Activated effector memory CD4-positive, alpha-beta T cell treated with Interleukin-2 at 50 U/mL for 16 hours (primary cell): ENCODE measurements around the gene SORCS1.

ENCODE experiments used
- DNase-seq: peaks from one replicate; pipeline ENCODE4 v3.0.0-alpha.2; 2020

The SORCS1 gene

DNA sequence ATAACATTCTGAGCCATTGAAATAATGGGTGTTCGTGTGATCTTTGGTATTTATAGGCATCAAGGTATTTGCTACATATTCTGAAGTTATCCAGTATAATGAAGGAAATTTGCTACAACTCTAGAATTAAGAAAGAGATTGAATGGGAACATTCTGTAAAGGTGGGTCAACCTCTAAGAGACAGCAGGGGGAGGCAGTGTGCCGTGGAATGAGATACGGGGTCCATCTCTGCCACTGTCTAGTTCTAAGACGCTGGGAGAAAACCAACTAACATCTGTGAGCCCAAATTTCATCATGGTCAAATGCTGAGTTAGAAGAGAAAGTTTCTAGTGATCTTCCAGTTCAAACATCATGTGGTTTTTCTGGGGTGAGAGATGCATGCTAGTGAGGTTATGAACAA, 368.9 kb downstream of the SORCS1 start:
- no peak for DNase-seq

DNA sequence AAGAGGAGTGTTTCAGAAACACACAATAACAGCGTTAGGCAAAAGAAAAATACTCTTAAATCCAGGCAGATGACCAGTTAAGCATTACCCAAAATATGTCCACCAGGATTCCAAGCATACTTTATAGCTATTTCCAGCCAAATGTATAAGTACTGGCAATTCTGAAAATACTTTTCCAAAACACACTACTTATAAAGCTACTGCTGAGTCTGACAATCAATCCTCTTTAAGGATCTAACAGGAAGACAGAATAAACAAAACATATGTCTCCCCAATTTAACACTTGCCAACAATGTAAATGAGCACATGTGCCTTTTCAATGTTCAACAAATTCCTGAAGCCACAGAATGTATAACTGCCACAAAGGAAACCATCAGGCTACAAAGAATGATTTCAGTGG, 370.9 kb downstream of the SORCS1 start:
- no peak for DNase-seq

DNA sequence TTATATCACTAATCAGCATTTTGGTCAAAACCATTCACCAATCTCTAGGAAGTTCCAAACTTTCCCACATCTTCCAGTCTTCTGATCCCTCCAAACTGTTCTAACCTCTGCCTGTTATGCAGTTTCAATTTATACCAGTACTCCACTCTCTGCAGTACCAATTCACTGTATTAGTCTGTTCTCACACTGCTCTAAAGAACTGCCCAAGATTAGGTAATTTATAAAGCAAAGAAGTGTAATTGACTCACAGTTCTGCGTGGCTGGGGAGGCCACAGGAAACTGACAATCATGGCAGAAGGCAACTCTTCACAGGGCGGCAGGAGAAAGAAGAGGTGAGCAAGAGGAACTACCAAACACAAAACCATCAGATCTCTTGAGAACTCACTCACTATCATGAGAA, 374.9 kb downstream of the SORCS1 start:
- DNase-seq: no peak

DNA sequence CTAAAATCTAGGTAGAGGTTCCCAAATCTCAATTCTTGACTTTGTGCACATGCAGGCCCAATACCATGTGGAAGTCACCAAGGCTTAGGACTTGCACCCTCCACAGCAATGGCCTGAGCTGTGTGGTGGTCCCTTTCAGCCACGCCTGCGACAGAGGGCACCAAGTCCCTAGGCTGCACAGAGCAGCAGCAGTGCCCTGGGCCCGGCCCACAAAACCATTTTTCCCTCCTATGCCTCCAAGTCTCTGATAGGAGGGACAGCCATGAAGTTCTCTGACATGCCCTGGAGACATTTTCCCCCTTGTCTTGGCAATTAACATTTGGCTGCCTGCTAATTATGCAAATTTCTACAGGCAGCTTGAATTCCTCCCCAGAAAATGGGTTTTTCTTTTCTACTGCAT, 375.5 kb downstream of the SORCS1 start:
- DNase-seq: no peak

DNA sequence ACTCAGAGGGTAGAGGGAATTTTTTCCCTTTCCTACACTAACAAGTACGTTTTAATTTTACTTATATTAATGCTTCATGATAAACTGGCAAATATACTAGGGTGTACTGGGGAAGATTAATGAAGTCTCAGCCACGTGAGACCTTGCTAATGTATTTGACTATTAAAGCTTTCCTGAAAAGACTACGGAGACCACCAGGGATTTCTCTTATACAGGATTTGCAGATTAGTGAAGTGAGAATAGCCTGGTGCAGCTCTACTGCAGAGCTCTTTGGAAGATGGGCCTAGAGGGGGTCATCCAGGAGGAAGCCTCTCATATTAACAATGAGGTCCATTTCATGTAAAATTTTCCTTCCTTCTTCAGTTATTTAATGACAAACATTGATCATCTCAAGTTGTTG, 379.0 kb downstream of the SORCS1 start:
- no peak for DNase-seq

DNA sequence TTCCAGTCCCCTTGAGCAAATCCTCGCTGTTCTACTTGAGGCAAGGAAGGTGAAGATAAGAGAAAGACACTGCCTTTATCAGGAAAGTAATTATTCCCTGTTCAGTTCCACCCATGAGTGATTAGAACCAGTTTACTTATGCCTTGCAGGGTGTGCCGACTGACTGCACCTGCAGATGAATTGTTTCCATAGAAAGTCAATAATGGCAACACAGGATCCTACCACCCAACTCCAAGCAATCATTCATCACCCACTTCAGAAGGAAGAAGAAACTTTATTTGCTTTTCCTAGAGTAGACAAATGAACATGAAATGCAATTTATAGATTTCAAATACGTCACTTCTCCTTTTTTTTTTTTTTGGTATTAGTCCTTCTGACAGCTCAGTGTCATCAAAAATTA, 383.9 kb downstream of the SORCS1 start:
- DNase-seq: no peak

DNA sequence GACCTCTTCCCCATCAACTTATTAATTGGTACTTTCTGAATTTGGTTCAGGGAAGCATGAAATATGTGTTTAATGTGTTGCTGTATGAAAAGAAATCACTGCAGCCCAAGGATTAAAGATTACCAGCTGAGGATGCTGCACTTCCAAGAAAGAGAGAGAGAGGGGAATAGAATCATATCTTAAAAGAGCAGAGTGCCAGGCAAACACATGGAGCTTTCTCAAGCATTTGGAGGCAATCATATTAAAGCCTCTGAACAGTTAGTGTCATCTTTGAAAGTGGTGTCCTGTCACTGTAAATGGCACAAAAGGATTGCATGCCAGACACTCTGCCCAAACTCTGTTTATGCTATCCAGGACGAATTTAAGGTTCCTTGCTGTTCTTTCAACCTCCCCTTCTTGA, 386.7 kb downstream of the SORCS1 start:
- DNase-seq: no peak

DNA sequence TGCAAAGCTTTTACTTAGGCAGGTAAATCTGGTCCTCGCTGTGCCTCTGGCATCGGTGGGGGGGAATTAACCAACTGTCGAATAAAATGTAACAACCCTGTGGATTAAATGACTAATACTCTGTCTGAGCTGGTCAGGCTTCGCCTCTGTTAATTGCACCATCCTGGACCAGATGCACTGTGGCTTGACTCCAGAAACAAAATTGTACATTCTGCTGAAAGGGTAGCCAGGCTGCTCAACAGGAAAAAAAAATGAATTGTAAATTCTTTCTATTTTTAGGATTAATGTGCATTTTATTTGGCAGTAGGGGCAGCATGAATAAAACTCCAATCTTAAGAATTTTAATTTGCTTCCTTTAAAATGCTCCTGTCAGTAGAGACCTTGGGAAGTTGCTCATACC, 389.4 kb downstream of the SORCS1 start:
- no peak for DNase-seq

DNA sequence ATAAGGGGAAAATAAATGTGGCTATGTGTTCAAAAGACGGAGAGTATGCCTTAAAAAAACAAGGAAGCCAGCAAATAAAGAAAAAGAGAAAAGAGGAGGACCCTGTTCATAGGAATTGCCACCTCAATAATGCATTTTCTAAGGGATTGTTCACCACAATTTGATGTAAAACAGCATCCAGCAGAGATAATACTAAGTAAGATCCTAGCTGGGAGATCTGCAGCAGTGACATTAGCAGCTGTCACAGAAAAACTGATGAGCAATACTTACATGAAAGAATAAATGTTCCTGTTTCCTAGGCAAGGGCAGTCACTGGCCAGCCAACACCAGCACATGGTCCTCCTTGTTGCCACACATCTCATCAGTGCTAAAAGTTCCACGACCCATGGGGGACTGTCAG, 391.5 kb downstream of the SORCS1 start:
- no peak for DNase-seq

DNA sequence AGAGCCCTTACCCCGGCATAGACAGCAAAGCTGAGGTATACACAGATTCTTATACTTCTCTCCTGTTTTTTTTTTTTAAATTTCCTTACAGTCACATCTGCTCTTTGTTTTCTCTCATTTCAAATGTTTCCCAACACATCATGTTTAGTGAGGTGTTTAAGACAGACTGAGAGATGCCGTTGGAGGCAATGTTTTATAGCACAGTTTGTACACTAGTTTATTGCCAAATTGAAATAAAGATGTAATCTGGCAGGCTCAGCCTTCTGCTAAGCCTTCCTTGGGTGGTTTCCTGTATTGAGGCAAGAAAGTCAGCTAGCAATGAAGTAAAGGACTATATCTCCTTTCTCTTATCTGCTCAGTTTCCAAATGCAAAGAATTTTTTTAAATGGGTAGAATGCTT, 393.4 kb downstream of the SORCS1 start:
- no peak for DNase-seq

DNA sequence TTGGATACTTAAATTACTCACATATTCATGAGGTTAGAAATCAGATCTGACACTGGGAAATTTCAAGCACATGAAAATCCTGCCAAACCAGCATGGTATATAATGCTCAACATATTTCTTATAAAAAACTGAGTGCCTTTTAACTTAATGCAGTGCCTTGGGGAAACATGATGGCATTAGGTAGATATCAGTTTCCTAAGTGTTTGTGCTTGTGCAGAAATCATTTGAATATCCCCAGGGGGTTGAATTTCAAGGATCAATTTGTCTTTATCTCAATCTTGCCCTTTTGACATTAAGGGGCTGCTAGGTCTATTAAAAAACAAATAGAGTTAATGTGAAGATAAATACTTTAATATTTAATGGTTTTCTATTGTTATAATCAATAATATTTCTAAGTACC, 396.3 kb downstream of the SORCS1 start:
- DNase-seq: no peak

DNA sequence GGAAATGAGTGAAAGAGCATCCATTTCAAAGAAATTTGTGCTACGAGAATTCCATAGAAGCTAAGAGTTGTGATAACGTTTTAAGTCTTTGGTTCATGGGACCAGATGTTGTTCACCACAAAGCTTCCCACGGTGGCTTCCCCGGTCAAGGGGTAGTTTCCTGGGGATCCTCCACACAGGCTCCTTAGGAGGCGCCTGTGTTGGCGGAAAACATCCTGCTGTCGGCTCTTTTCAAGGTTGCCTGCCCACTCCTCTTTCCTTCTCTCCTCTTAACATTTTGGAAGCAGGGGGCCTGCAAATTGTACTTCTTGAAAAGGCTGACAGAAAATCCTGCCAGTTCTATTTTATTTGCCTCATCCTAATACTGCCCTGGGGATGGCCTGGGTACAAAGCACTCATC, 398.6 kb downstream of the SORCS1 start:
- no peak for DNase-seq

DNA sequence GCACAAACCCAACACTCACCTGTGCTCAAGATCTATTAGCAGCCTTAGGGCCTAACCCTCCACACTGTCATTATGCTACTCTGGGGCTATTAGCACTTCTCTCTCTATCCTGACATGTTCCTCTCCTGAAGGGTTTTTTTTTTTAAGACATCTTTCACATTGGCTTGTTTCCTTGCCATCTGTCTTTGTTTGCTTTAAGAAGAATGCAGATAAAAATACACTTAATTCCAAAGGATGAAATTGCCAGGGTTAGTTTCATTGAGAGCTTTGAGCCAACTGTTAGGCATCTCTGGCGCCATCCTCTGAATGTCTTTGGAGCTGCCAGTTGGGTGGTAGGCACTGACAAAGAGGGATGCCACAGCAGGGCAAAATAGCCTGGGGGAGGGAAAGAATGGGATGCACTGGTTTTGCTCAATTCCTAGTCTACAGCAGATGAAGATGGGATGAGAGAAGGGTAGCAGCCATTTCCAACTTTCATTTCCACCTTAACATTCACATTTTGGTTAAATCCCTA, 399.2 kb downstream of the SORCS1 start:
- no peak for DNase-seq

DNA sequence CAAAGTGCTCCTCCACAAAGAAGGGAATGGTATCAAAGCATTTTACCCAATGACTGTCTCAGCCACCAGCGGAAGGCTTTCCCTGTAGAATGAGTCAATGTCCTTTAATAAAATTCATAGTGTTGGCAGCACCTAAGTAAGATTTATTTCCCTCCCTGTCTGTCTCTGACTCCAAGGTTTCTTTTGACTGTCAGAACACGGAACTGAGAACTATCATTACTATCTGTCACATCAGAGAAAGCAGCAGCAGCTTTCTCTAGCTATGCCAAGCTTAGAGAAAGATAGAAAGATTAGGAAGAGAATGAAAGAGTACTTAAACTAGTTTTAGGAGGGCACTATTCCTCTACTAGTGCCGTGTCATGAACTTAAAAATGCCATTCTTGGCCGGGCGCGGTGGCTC, 400.1 kb downstream of the SORCS1 start:
- no peak for DNase-seq

DNA sequence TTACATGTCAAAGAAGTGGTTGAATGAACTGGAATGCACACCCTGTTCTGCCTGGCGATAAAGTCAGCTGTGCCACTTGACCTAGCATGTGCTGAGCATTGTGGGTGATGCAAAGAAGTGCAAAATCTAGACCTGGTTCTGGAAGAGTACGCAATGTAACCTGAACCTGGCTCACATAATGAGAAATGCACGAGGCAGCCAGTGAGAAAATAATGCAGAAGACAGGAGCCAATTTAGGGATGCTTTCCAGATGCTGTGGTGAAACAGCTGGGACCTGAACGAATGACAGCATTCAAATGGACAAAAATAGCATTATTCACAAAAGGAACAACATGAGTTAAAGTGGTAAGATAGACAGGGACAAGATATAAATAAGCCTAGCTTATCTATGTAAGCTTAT, 402.6 kb downstream of the SORCS1 start:
- DNase-seq: no peak

DNA sequence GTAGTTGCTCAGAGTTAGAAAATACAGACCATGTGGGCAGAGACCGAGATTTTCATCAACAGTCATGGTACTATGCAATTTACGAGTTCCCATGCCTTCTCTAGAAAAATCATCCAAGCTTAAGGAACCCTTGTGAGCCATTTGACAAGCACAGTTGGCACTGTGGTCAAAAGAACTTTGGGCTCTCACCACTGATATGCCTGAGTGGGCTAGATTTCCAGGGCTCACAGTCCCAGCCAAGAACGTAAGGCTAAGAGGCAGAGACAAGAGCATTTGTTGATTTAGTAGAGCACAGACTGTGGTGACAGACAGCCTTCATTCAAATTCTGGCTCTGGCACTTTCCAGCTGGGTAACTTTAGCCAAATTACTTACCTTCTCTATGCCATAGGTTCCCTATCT, 407.0 kb downstream of the SORCS1 start:
- DNase-seq: no peak

DNA sequence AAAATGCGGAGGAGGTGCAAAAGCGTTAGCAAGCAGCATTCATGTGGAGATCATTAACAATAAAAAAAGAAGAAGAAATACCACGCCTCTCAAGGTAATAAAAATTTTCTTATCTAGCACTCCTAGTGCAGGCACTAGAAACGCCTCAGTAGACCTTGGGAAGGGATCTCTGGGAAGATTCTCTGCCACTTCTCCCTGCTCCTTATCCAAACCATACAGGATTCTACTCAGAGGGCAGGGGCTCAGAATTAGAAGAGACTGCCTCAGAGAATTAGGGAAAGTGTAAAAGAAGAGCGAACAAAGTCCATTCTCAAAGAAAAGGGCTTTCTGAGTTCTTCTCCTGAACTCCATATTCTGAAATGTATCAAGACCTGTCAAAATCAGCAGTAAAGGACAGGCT, 413.4 kb downstream of the SORCS1 start:
- no peak for DNase-seq

DNA sequence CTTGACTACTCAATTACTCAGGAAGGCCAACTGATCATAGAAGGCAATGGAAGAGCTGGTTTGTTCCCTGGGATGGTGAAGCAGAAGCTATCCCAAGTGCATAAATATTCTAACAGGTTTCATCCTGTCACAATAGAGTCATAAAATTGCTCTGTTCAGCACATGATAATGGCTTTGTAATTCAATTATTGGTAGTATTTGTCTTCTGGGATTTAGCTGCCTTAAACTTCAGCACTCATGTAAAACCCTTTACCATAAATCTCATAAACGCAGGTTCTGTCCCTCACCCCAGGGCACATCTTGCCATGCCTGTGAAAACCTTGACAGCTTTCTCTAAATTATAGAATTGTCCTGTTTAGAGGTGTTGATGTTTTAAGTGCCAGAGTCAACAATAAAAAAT, 417.6 kb downstream of the SORCS1 start:
- no peak for DNase-seq

DNA sequence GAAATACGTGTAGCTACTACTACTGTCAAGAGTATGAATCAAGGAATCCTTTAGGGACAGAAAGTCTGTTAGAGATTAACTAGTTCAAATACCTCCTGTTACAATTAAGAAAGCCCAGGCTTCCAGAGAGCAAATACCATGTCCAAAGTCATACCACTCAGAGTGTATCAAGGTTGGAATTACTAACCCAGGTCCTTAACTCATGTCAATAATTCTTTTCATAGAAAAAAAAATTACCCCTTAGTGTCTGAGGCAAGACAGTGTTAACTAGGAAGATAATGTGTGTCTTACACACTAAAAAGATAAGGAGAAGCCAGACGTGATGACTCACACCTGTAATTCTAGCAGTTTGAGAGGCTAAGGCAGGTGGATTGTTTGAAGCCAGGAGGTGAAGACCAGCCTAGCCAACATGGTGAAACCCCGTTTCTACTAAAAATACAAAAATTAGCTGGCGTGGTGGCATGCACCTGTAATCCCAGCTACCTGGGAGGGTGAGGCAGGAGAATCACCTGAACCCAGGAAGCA, 423.4 kb downstream of the SORCS1 start:
- no peak for DNase-seq

DNA sequence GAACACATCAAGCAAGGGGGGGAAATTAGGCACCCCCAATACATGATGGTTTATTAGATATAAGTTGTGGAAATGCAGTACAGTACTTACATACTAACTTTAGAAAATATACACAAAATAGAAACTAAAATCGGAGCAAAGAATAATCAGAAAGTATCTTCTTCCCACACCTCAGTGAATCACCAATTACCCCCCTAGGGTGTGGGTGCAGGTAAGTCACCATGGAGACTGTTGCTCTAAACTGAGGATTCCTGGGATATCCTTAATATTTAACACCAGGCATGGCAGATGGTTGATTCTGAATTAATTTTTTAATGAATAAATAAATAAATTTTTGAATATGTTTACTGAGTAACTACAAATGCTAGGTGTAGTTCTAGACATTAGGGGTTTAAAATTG, 424.4 kb downstream of the SORCS1 start:
- DNase-seq: no peak

DNA sequence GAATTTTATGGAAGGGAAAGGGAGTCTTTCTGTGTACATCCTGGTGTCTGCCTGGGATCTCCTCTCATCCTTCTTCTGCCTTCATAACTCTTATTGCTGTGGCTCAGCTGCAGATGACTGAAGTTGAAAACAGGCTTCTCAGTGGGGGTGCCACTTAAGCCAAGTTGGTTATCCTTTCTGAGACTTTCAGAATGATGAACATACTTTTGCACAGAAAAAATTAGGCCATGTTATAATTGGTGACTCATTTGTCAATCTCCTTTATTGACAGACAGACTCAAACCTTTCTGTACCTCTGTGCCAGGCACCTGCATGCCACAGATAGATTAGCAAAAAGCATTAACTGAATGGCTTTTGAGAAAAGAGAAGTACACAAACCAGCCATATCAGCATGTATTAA, 430.3 kb downstream of the SORCS1 start:
- DNase-seq: no peak

DNA sequence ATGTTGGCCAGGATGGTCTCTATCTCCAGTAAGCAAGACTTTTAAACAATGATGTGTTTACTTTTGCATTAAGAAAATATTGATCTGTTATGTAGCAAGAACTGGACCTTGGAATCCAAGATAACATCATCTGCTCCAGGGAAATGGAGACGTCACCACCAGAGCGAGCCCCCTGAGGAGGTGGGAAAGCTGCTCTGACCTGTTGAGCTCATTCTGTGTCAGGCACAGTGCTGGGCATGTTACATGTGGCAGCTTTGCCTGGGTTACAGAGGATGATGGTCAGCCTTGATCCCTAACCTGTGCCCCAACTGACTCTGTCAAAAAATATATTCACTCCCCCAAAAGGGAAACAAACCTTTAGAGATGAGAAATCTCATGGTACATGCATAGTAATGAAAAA, 436.3 kb downstream of the SORCS1 start:
- no peak for DNase-seq

DNA sequence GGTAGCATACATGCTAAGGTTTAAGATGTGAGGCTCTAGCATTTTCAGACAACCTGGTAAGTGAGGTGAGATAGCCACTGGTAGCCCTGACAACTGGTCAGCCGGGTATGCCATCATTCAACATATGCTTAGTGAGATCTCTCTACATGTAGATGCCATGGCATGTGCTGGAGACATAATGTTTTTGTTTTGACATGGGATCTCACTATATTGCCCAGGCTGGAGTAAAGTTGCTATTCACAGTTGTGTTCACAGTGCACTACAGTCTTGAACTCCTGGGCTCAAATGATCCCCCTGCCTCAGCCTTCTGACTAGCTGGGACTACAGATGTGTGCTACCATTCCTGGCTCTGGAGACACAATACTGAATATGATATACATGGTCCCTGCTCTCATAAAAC, 437.3 kb downstream of the SORCS1 start:
- no peak for DNase-seq

DNA sequence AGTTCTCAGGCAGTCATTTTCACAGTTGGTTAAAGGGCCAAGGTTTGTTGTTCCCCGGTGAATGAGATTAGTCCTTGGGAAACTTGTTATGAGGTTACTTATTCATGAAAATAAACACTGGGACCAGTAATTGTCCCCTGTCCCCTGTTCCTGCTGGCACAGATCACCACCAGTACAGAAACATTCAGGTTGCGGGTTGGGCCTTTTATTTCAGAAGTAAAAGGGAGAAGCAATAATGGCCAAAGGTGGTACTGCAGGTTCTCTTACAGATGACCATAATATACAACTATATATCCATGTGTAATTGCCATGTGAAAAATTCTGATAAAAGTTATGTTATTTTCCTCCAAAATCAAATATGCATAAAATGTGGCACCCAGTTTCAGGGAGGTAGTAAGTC, 442.0 kb downstream of the SORCS1 start:
- DNase-seq: no peak

DNA sequence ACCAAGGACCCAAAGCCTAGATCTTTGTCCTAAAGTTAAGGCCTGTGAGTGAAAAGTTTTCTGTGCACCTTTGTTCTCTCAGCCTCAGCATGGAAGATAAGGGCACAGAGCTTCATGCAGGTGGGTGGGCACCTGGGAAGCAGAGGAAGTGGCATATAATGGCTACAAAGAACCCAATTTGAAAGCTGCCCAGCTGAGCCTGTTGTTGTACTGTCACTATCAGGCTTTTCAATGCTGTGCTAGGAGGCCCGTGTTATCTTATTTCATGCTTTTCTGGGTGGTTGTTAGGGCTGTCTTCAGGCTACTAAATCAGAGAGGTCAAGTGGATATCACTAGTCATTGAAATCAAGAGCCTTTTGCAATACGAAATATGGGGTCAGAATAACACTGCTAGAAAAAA, 443.8 kb downstream of the SORCS1 start:
- no peak for DNase-seq

DNA sequence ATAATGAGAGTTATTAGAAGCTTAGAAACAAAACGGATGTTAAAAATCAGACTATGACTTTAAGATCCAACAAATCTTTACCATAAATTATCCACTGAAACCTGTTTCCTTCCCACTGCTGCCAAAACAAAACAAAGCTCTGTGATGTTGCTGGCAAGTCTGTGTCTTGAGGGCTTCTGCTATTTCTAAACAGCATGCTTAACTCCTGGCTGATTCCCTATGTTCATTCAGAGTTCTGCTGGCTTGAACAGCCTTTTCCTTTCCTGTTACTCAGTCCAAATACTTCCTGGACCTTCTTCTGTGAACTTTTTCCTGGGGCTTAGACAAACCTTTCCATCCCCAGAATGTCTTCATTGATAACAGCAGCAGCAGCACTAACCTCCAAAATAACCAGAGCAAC, 448.1 kb downstream of the SORCS1 start:
- DNase-seq: no peak
